Measurements from ENCODE around the gene PIP4K2C. TPM values are rescaled to one million over a fixed set of nuclear protein-coding genes. Genes with fewer than 3 reads are reported as not detected.

The PIP4K2C gene
- total RNA-seq, 2 donors from 2014 or later, result 33.4 to 39.9 TPM

DNA sequence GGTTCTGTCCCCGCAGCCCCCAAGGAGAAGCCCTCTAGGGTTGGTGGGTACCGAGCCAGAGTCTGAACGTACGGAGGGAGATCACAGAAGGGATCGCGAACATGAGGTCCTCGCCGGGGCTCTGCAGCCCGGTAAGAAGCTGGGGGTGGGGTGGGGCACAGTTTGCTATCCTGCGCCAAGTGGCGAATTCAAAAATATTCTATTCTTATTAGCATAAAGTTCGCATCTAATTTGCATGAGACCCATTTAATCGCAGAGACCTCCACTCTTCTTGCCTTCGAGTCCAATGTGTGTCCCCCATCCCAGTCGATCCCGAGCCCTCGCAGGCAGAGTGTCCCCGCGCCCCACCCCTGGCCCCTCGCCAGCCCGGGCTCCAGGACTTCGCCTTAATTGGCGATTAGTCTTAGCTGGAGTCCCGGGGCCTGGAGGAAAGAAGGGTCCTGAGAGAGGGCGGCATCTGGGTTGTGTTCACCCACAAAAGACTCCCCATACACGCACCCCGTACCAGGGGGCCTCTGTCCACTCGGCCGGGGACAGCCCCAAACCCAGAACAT lies 19.6 kb downstream of the PIP4K2C start:
- H3K27me3 ChIP-seq (replicated peaks; ENCODE audit: insufficient read depth), result no peaks in the 10 kb centered on the region
- H3K9me3 ChIP-seq, result no peaks in the 10 kb centered on the region
- peaks cover 11 to 60% of the 10 kb centered on the region in 2 donors for H3K4me1 ChIP-seq (ENCODE audit: control insufficient read depth in 1 of 2, low read depth in 2 of 2)
- peaks cover 28% of the 10 kb centered on the region for H3K36me3 ChIP-seq
- DNase-seq (ENCODE audit: low spot score) (no peak), ATAC-seq (ENCODE audit: insufficient number of reproducible peaks, low FRiP score, low read depth) (peak; percentile 28)
- no peak for TF ChIP-seq CTCF (IDR thresholded peaks at IDR 0.05)
- peak overlapping the region; percentile 97 to 99 for H3K27ac ChIP-seq
- peak overlapping the region; percentile 80 for H3K4me3 ChIP-seq

GRCh38 chr12:57611108-57611826 lies 20.3 kb downstream of the PIP4K2C start, which contains the start of gene ARHGEF25:
Gene ARHGEF25, plus strand, starts transcription at chr12:57611435. Its CDS starts 460 bp downstream, at chr12:57611895.
- peak within 1 kb of the TSS; percentile 97 to 99 for H3K27ac ChIP-seq
- TF ChIP-seq CTCF (IDR thresholded peaks at IDR 0.05), result no peak
- H3K36me3 ChIP-seq, result peaks cover 34% of the 10 kb centered on the region
- no peaks in the 10 kb centered on the region for H3K27me3 ChIP-seq (replicated peaks; ENCODE audit: insufficient read depth)
- DNase-seq (ENCODE audit: low spot score), result no peak
- H3K4me1 ChIP-seq (ENCODE audit: control insufficient read depth in 1 of 2, low read depth in 2 of 2), result peaks cover 11 to 59% of the 10 kb centered on the region in 2 donors
- ATAC-seq (ENCODE audit: insufficient number of reproducible peaks, low FRiP score, low read depth), result peak; percentile 63
- no peaks in the 10 kb centered on the region for H3K9me3 ChIP-seq
- H3K4me3 ChIP-seq, result peak within 1 kb of the TSS; percentile 80

- Histone ChIP-seq H3K27ac (peak overlapping the region; percentile 97 to 99), H3K4me1 (ENCODE audit: control insufficient read depth in 1 of 2, low read depth in 2 of 2) (peaks cover 11 to 59% of the 10 kb centered on the region in 2 donors), H3K36me3 (peaks cover 33% of the 10 kb centered on the region), H3K4me3 (peak overlapping the region; percentile 80), H3K9me3 (no peaks in the 10 kb centered on the region), H3K27me3 (replicated peaks; ENCODE audit: insufficient read depth) (no peaks in the 10 kb centered on the region)
- no peak for TF ChIP-seq CTCF (IDR thresholded peaks at IDR 0.05)
- no peak for DNase-seq (ENCODE audit: low spot score)
- no peak for ATAC-seq (ENCODE audit: insufficient number of reproducible peaks, low FRiP score, low read depth)
Observed at GRCh38 chr12:57611827-57612710, 21.1 kb downstream of the PIP4K2C start.

- Histone ChIP-seq H3K36me3 (peaks cover 28% of the 10 kb centered on the region), H3K27me3 (replicated peaks; ENCODE audit: insufficient read depth) (no peaks in the 10 kb centered on the region), H3K9me3 (no peaks in the 10 kb centered on the region), H3K27ac (peak overlapping the region; percentile 42 to 99), H3K4me3 (peak overlapping the region; percentile 80), H3K4me1 (ENCODE audit: control insufficient read depth in 1 of 2, low read depth in 2 of 2) (peaks cover 11 to 59% of the 10 kb centered on the region in 2 donors)
- no peak for TF ChIP-seq CTCF (IDR thresholded peaks at IDR 0.05)
- DNase-seq (ENCODE audit: low spot score) (no peak), ATAC-seq (ENCODE audit: insufficient number of reproducible peaks, low FRiP score, low read depth) (no peak)
Observed at GRCh38 chr12:57612711-57613426, 21.9 kb downstream of the PIP4K2C start.
